ENCODE results near the gene GJB2. TPM values are rescaled to one million over a fixed set of nuclear protein-coding genes. Genes with fewer than 3 reads are reported as not detected.

Gene GJB2
- total and polyA plus RNA-seq, 2 experiments from 2014 or later = 10.3 to 11.1 TPM

DNA sequence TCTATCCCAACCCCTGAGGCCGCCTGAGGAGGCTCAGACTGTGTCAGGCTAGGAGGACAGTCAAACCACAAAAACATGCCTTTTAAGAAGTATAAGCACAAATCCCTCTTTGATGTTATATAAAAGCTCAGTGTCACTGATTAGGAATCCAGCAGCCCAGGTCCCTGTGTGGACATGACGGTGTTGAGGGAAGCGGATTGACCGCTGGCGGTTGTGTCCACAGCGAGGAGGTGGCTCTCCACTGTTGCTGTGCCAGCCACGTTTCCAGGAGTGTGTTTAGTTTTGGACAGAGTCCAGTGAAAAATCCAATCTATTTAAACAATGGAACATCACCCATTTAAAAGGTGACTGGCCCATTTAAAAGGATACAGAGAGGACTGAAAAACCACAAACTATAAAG lies 24.3 kb downstream of the GJB2 start:
- H3K4me1 ChIP-seq (ENCODE audit: insufficient read depth) = no peaks in the 10 kb centered on the region
- H3K79me2 ChIP-seq = no peaks in the 10 kb centered on the region
- no peaks in the 10 kb centered on the region for H3K27me3 ChIP-seq
- WGBS (ENCODE audit: low lambda C conversion rate, missing lambda C conversion rate) = 84% methylated on average over 7 of the region's 7 CpGs
- H3K9me2 ChIP-seq (replicated peaks; ENCODE audit: insufficient read depth) = no peaks in the 10 kb centered on the region
- no peak overlapping the region for H3K4me3 ChIP-seq
- no peak for DNase-seq (ENCODE audit: low spot score)
- H3K9me3 ChIP-seq (ENCODE audit: low read depth) = no peaks in the 10 kb centered on the region
- no peak overlapping the region for H3K27ac ChIP-seq
- no peak overlapping the region for H3K4me2 ChIP-seq
- no peaks in the 10 kb centered on the region for H4K20me1 ChIP-seq (ENCODE audit: insufficient read depth, poor library complexity, severe bottlenecking)
- H3K36me3 ChIP-seq (replicated peaks; ENCODE audit: insufficient read depth, low read depth) = no peaks in the 10 kb centered on the region
- TF ChIP-seq, protein P1, sequence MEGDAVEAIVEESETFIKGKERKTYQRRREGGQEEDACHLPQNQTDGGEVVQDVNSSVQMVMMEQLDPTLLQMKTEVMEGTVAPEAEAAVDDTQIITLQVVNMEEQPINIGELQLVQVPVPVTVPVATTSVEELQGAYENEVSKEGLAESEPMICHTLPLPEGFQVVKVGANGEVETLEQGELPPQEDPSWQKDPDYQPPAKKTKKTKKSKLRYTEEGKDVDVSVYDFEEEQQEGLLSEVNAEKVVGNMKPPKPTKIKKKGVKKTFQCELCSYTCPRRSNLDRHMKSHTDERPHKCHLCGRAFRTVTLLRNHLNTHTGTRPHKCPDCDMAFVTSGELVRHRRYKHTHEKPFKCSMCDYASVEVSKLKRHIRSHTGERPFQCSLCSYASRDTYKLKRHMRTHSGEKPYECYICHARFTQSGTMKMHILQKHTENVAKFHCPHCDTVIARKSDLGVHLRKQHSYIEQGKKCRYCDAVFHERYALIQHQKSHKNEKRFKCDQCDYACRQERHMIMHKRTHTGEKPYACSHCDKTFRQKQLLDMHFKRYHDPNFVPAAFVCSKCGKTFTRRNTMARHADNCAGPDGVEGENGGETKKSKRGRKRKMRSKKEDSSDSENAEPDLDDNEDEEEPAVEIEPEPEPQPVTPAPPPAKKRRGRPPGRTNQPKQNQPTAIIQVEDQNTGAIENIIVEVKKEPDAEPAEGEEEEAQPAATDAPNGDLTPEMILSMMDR (IDR thresholded peaks at IDR 0.05; ENCODE audit: poor library complexity) = no peak
- no peak for TF ChIP-seq EZH2 (IDR thresholded peaks at IDR 0.05; ENCODE audit: borderline replicate concordance)
- TF ChIP-seq EZH2phosphoT487 (IDR thresholded peaks at IDR 0.05; ENCODE audit: low read depth, severe bottlenecking, unreplicated experiment) = no peak
- no peak overlapping the region for H2AFZ ChIP-seq

DNA sequence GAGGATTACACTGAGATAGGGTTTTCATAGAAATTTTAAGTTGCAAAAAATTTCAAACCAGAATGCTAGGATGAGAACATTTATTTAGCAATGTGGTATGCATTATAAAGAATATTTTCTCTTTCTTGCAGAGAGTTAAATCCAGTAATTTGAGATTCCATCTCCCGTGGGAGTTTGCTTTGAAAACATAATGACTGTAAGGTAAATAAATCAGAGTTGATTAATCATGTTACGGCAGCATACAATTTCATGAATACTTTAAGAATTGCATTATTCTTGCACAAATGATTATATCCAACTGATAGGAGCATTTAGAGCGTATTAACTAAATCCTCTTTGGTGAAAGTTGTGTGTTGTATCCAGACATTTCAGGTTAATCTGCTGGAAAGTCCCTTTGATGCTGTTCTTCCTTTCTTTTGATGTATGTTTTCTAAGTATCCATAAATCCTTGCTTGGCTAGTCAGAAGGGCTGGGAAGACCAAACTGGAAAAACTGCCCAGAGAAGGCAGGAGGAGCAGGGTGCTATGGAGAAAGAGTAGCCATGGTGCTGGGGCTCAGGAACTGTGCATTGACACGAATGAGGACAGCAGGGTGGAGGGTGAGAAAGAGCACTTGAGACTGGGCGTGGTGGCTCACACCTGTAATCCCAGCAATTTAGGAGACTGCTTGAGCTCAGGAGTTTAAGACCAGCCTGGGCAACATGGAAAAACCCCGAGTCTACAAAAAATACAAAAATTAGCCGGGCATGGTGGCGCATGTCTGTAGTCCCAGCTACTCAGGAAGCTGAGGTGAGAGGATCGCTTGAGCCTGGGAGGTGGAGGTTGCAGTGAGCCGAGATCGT lies 27.1 kb downstream of the GJB2 start:
- WGBS (ENCODE audit: low lambda C conversion rate, missing lambda C conversion rate) = 71% methylated on average over 11 of the region's 11 CpGs
- Histone ChIP-seq H3K4me1 (ENCODE audit: insufficient read depth) (no peaks in the 10 kb centered on the region), H3K79me2 (no peaks in the 10 kb centered on the region), H3K9me2 (replicated peaks; ENCODE audit: insufficient read depth) (no peaks in the 10 kb centered on the region), H3K4me3 (no peak overlapping the region), H3K36me3 (replicated peaks; ENCODE audit: insufficient read depth, low read depth) (no peaks in the 10 kb centered on the region), H3K27me3 (peaks cover 16% of the 10 kb centered on the region), H3K9me3 (ENCODE audit: low read depth) (no peaks in the 10 kb centered on the region), H3K27ac (no peak overlapping the region), H4K20me1 (ENCODE audit: insufficient read depth, poor library complexity, severe bottlenecking) (no peaks in the 10 kb centered on the region), H3K4me2 (no peak overlapping the region), H2AFZ (no peak overlapping the region)
- TF ChIP-seq EZH2 (IDR thresholded peaks at IDR 0.05; ENCODE audit: borderline replicate concordance) = no peak
- TF ChIP-seq, protein P1 (IDR thresholded peaks at IDR 0.05; ENCODE audit: poor library complexity) = no peak
- no peak for TF ChIP-seq EZH2phosphoT487 (IDR thresholded peaks at IDR 0.05; ENCODE audit: low read depth, severe bottlenecking, unreplicated experiment)
- no peak for DNase-seq (ENCODE audit: low spot score)

DNA sequence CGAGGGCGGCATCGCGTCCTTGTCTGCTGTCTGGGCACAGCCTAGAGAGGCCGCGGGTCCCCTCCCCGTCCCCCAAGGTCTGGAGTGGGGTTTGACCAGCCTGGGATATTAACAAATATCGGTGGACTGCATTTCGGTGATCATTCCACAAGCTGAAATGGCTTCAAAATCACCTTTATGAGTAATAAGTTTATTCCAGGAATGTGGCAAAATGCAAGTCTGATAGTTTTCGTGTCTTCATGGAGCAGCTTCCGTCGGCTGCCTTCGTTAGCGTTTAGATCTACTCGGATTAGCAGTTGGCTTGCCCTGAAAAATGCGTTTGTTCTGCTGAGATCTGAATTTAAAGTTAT lies 30.8 kb downstream of the GJB2 start:
- TF ChIP-seq EZH2 (IDR thresholded peaks at IDR 0.05; ENCODE audit: borderline replicate concordance) (no peak), EZH2phosphoT487 (IDR thresholded peaks at IDR 0.05; ENCODE audit: low read depth, severe bottlenecking, unreplicated experiment) (no peak)
- TF ChIP-seq, protein P1 (IDR thresholded peaks at IDR 0.05; ENCODE audit: poor library complexity) = no peak

More for the DNA sequence above, 30.8 kb downstream of the GJB2 start:
- Histone ChIP-seq H3K27ac (no peak overlapping the region), H3K36me3 (replicated peaks; ENCODE audit: insufficient read depth, low read depth) (no peaks in the 10 kb centered on the region), H3K4me3 (no peak overlapping the region), H3K4me1 (ENCODE audit: insufficient read depth) (peaks cover 10% of the 10 kb centered on the region), H3K9me3 (ENCODE audit: low read depth) (no peaks in the 10 kb centered on the region), H4K20me1 (ENCODE audit: insufficient read depth, poor library complexity, severe bottlenecking) (no peaks in the 10 kb centered on the region), H3K4me2 (peak overlapping the region; percentile 96), H3K9me2 (replicated peaks; ENCODE audit: insufficient read depth) (no peaks in the 10 kb centered on the region), H3K27me3 (peaks cover 50% of the 10 kb centered on the region), H2AFZ (peak overlapping the region; percentile 53), H3K79me2 (no peaks in the 10 kb centered on the region)
- DNase-seq (ENCODE audit: low spot score) = no peak
- WGBS (ENCODE audit: low lambda C conversion rate, missing lambda C conversion rate) = 46% methylated on average over 16 of the region's 16 CpGs

Data from hepatocyte (in vitro differentiated cells).